HepG2 (cell line): Measurements from ENCODE around the gene DSTYK. TPM values are rescaled to one million over a fixed set of nuclear protein-coding genes. Genes with fewer than 3 reads are reported as not detected.

Source experiments
- ATAC-seq: fragments of 200-7000 bp; cut with Tn5 transposase; 3 replicates; pipeline ENCODE4 v1.9.1; 2020; ENCODE audit warnings: mild to moderate bottlenecking, moderate library complexity
- BruUV-seq: library from RNA; stranded (reverse); fragments of 400-500 nt; replicated peaks from 2 replicates; lab custom pipeline; 2021; lab: Mats Ljungman, UMichigan
- CTCF ChIA-PET: fragments of 300-600 bp; formaldehyde crosslinking; extraction: SDS; loops from one replicate; lab custom pipeline; 2021; ENCODE audit warnings: low total read pairs, inconsistent platforms, low intra/inter-chr PET ratio; lab: Yijun Ruan, JAX
- POLR2A ChIA-PET: fragments of 350-600 bp; sonication (Branson Sonifier 250); formaldehyde crosslinking; loops from one replicate; lab custom pipeline; 2020; ENCODE audit warnings: antibody characterized with exemption, inconsistent platforms; lab: Yijun Ruan, JAX
- DNase-seq: peaks from one replicate; pipeline ENCODE4 v3.0.0-alpha.2; 2015; ENCODE audit warnings: low spot score
- FAIRE-seq: peaks from 3 replicates; lab custom pipeline; 2011; peaks lifted over from hg19 to GRCh38; lab: Jason Lieb, UNC
- H2AFZ ChIP-seq: one replicate; pipeline ENCODE4 v1.6.1; 2011; ENCODE audit warnings: low read length, inconsistent platforms
- H3K27ac ChIP-seq: fragments of 300-600 bp; 3 replicates; pipeline ENCODE4 v1.8.0; 2011; ENCODE audit warnings: mixed run types, mild to moderate bottlenecking, mixed read lengths, low read length, inconsistent platforms; ENCODE audit not compliant: insufficient read depth; ENCODE audit errors: extremely low read length
- H3K27me3 ChIP-seq, 2 experiments: fragments of 200-600 bp in 1 of 2; 2 replicates in 1 of 2; 3 replicates in 1 of 2; pipeline versions ENCODE4 v1.6.0 to v1.8.0; 2011; ENCODE audit warnings: low read length in 2 of 2, mild to moderate bottlenecking in 2 of 2, moderate library complexity in 2 of 2, inconsistent platforms in 1 of 2; ENCODE audit not compliant: insufficient read depth in 2 of 2, control insufficient read depth in 1 of 2
- H3K36me3 ChIP-seq, 2 experiments: fragments of 200-600 bp in 1 of 2; replicated peaks in 1 of 2; 2 replicates in 1 of 2; 3 replicates in 1 of 2; pipeline versions ENCODE4 v1.5.1 to v1.8.0; 2011; ENCODE audit warnings: low read length in 2 of 2, inconsistent platforms in 1 of 2; ENCODE audit not compliant: insufficient read depth in 2 of 2, control insufficient read depth in 1 of 2
- H3K4me1 ChIP-seq: 2 replicates; pipeline ENCODE4 v1.5.1; 2012; ENCODE audit warnings: low read length, inconsistent platforms; ENCODE audit not compliant: insufficient read depth
- H3K4me2 ChIP-seq: 2 replicates; pipeline ENCODE4 v1.6.0; 2011; ENCODE audit warnings: low read depth, low read length, inconsistent platforms
- H3K4me3 ChIP-seq, 3 experiments: fragments of 200-600 bp in 1 of 3; sonication (generic), shearing (Covaris generic) in 1 of 3; replicated peaks in 1 of 3; 2 replicates each; pipeline ENCODE4 v1.5.1; 2011 to 2016; ENCODE audit warnings: low read length in 3 of 3, inconsistent platforms in 2 of 3, low read depth in 2 of 3, mild to moderate bottlenecking in 2 of 3, control low read depth in 1 of 3, mixed read lengths in 1 of 3; ENCODE audit not compliant: insufficient read depth in 1 of 3
- H3K79me2 ChIP-seq: one replicate; pipeline ENCODE4 v1.6.1; 2011; ENCODE audit warnings: low read length, inconsistent platforms; ENCODE audit not compliant: insufficient read depth
- H3K9ac ChIP-seq: 2 replicates; pipeline ENCODE4 v1.6.0; 2011; ENCODE audit warnings: mild to moderate bottlenecking, low read depth, low read length, inconsistent platforms; ENCODE audit not compliant: insufficient read depth
- H3K9me3 ChIP-seq: 2 replicates; pipeline ENCODE4 v1.5.1; 2012; ENCODE audit warnings: mild to moderate bottlenecking, low read length
- H4K20me1 ChIP-seq: 2 replicates; pipeline ENCODE4 v1.6.0; 2011; ENCODE audit warnings: inconsistent platforms, mild to moderate bottlenecking, low read length, moderate library complexity; ENCODE audit not compliant: insufficient read depth
- EZH2 ChIP-seq: conservative IDR thresholded peaks from 2 replicates; pipeline ENCODE4 v1.6.1; 2012; ENCODE audit warnings: mild to moderate bottlenecking, low read depth, low read length, moderate library complexity
- FOXA1 ChIP-seq, 2 experiments: fragments of 450-650 bp in 1 of 2; sonication (generic) in 1 of 2; formaldehyde crosslinking in 1 of 2; IDR thresholded peaks; 2 replicates each; pipeline versions ENCODE4 v1.4.0 to v1.6.1; 2016 to 2020; ENCODE audit warnings: missing genetic modification reagents in 1 of 2
- GMEB1 ChIP-seq: sonication (generic); formaldehyde crosslinking; IDR thresholded peaks from 2 replicates; pipeline ENCODE4 v1.5.1; 2020; ENCODE audit warnings: missing genetic modification reagents, mild to moderate bottlenecking, borderline replicate concordance
- IRF1 ChIP-seq: sonication (generic); formaldehyde crosslinking; IDR thresholded peaks from 2 replicates; pipeline ENCODE4 v1.4.0; 2020; ENCODE audit warnings: low read depth, mild to moderate bottlenecking, missing genetic modification reagents
- MAX ChIP-seq: IDR thresholded peaks from 2 replicates; pipeline ENCODE4 v1.6.1; 2012; ENCODE audit warnings: inconsistent platforms
- STAT5B ChIP-seq: sonication (generic); formaldehyde crosslinking; IDR thresholded peaks from 2 replicates; pipeline ENCODE4 v1.4.0; 2020; ENCODE audit warnings: missing genetic modification reagents
- ZNF3 ChIP-seq: IDR thresholded peaks from 2 replicates; pipeline ENCODE4 v1.7.0; 2017; ENCODE audit warnings: inconsistent platforms
- WGBS: methylation state at CpG from one replicate; pipeline ENCODE4 v1.1.6; 2017; ENCODE audit warnings: low lambda C conversion rate; 5-methylcytosine and 5-hydroxymethylcytosine counted together
- in situ Hi-C: cut with HindIII; loops from 2 replicates; pipeline ENCODE4 v1.10.0; 2017; ENCODE audit warnings: low pct_unique_long_range_greater_than_20kb; ENCODE audit not compliant: extremely low pct_ligation_motif_present
- intact Hi-C: fragments of 100-400 bp; cut with micrococcal nuclease; formaldehyde crosslinking; loops from one replicate; pipeline ENCODE4 v1.10.0; 2022; ENCODE audit not compliant: unreplicated experiment
- polyA plus RNA-seq, 8 experiments: library from polyadenylated mRNA; depleted of rRNA in 3 of 8; stranded (reverse) in 7 of 8; unstranded in 1 of 8; fragments of >200 nt; fragmentation: Illumina TruSeq in 4 of 8; extraction: Trizol in 4 of 8; gene quantifications; 2 replicates each; pipeline versions ENCODE4 v1.2.1 to v1.2.3, GENCODE V29; 2011 to 2016; ENCODE audit warnings: low read depth in 4 of 8, missing spikeins in 1 of 8, mixed read lengths in 1 of 8; ENCODE audit not compliant: insufficient read depth in 1 of 8
- total RNA-seq, 5 experiments: library from RNA; depleted of rRNA; stranded (reverse); fragments of >200 nt; fragmentation: Illumina TruSeq; extraction: Trizol; gene quantifications; 2 replicates each; pipeline ENCODE4 v1.2.3, GENCODE V29; 2016; ENCODE audit warnings: low read depth in 1 of 5

The DSTYK gene
- total and polyA plus RNA-seq, 2 of the 13 experiments (the other 11 are each of a cell fraction or from before 2014, with no cell fraction given): 2.6 to 4.8 TPM

- Histone ChIP-seq H3K36me3 (peaks cover 10 to 64% of the 10 kb centered on the region in 2 experiments), H3K4me2 (no peak overlapping the region), H3K4me1 (no peaks in the 10 kb centered on the region), H3K79me2 (no peaks in the 10 kb centered on the region), H3K9ac (no peak overlapping the region), H3K27me3 (no peaks in the 10 kb centered on the region), H4K20me1 (no peaks in the 10 kb centered on the region), H3K27ac (no peak overlapping the region), H3K4me3 (no peak overlapping the region), H3K9me3 (no peaks in the 10 kb centered on the region; the same call in 1 of the 2 replicates), H2AFZ (no peak overlapping the region)
- DNase-seq (no peak), ATAC-seq (no peak), FAIRE-seq (no peak)
- in situ Hi-C loops: no loop called here
- intact Hi-C loops: no loop called here
- ChIA-PET POLR2A (no interaction called here), CTCF (no interaction called here)
- BruUV-seq: no TSS peak
- 88% methylated on average over 1 of the region's 1 CpG for WGBS
- TF ChIP-seq GMEB1 (CRISPR knock-in tag) (no peak), IRF1 (CRISPR knock-in tag) (no peak), ZNF3 (no peak), MAX (no peak), STAT5B (no peak), EZH2 (no peak), FOXA1 (IDR thresholded peaks at IDR 0.05) (no peak), FOXA1 (CRISPR knock-in tag; IDR thresholded peaks at IDR 0.05) (no peak)
Observed at GRCh38 chr1:205162301-205162700, 49.2 kb downstream of the DSTYK start.
